ENCODE results near the gene NAIF1.
A peak's percentile ranks its signal among the peaks of the same experiment; 100 is the strongest.

Gene NAIF1

GRCh38 chr9:128102196-128102595, 35.1 kb upstream of the NAIF1 start:
- DNase-seq, result no peak

- DNase-seq, result no peak
Observed at GRCh38 chr9:128101690-128102089, 34.6 kb upstream of the NAIF1 start.

GRCh38 chr9:128101231-128101661, 34.1 kb upstream of the NAIF1 start:
- no peak for DNase-seq

GRCh38 chr9:128100581-128100980, 33.5 kb upstream of the NAIF1 start:
- DNase-seq, result no peak

- no peak for DNase-seq
Observed at GRCh38 chr9:128099932-128100491, 32.9 kb upstream of the NAIF1 start.

GRCh38 chr9:128099231-128099931, 32.3 kb upstream of the NAIF1 start:
- no peak for DNase-seq

GRCh38 chr9:128098297-128099230, 31.4 kb upstream of the NAIF1 start:
- DNase-seq, result peak; percentile 81

GRCh38 chr9:128097543-128098296, 30.6 kb upstream of the NAIF1 start:
- DNase-seq, result no peak

GRCh38 chr9:128096616-128097536, 29.8 kb upstream of the NAIF1 start:
- no peak for DNase-seq

- DNase-seq, result no peak
Observed at GRCh38 chr9:128094950-128095544, 27.9 kb upstream of the NAIF1 start.

- DNase-seq, result peak; percentile 90
Observed at GRCh38 chr9:128094166-128094949, 27.2 kb upstream of the NAIF1 start.

- DNase-seq, result no peak
Observed at GRCh38 chr9:128093011-128093410, 25.9 kb upstream of the NAIF1 start.

GRCh38 chr9:128092199-128092977, 25.3 kb upstream of the NAIF1 start:
- DNase-seq, result no peak

- no peak for DNase-seq
Observed at GRCh38 chr9:128091571-128091970, 24.5 kb upstream of the NAIF1 start.

- no peak for DNase-seq
Observed at GRCh38 chr9:128091144-128091543, 24.0 kb upstream of the NAIF1 start.

- DNase-seq, result no peak
Observed at GRCh38 chr9:128089299-128089698, 22.2 kb upstream of the NAIF1 start.

- no peak for DNase-seq
Observed at GRCh38 chr9:128088253-128088945, 21.3 kb upstream of the NAIF1 start.

GRCh38 chr9:128087262-128087661, 20.1 kb upstream of the NAIF1 start:
- no peak for DNase-seq

GRCh38 chr9:128085943-128086342, 18.8 kb upstream of the NAIF1 start:
- no peak for DNase-seq
